GM10266 (cell line): ENCODE data around the gene LYZL1.

Experiments
- DNase-seq: peaks from one replicate; pipeline ENCODE4 v3.0.0; 2012; ENCODE audit errors: extremely low spot score
- TF ChIP-seq, protein P1 (sequence below): IDR thresholded peaks from 2 replicates; pipeline ENCODE4 v1.5.1; 2012; ENCODE audit warnings: mild to moderate bottlenecking, low read depth; ENCODE audit not compliant: control insufficient read depth, insufficient read depth; ENCODE audit errors: missing control alignments

The LYZL1 gene

GRCh38 chr10:29245476-29245875, 43.4 kb upstream of the LYZL1 start:
- TF ChIP-seq, protein P1, sequence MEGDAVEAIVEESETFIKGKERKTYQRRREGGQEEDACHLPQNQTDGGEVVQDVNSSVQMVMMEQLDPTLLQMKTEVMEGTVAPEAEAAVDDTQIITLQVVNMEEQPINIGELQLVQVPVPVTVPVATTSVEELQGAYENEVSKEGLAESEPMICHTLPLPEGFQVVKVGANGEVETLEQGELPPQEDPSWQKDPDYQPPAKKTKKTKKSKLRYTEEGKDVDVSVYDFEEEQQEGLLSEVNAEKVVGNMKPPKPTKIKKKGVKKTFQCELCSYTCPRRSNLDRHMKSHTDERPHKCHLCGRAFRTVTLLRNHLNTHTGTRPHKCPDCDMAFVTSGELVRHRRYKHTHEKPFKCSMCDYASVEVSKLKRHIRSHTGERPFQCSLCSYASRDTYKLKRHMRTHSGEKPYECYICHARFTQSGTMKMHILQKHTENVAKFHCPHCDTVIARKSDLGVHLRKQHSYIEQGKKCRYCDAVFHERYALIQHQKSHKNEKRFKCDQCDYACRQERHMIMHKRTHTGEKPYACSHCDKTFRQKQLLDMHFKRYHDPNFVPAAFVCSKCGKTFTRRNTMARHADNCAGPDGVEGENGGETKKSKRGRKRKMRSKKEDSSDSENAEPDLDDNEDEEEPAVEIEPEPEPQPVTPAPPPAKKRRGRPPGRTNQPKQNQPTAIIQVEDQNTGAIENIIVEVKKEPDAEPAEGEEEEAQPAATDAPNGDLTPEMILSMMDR = no peak
- DNase-seq = no peak

- TF ChIP-seq, protein P1 = no peak
- no peak for DNase-seq
These were observed 42.4 kb upstream of the LYZL1 start for GRCh38 chr10:29246449-29246848.

DNA sequence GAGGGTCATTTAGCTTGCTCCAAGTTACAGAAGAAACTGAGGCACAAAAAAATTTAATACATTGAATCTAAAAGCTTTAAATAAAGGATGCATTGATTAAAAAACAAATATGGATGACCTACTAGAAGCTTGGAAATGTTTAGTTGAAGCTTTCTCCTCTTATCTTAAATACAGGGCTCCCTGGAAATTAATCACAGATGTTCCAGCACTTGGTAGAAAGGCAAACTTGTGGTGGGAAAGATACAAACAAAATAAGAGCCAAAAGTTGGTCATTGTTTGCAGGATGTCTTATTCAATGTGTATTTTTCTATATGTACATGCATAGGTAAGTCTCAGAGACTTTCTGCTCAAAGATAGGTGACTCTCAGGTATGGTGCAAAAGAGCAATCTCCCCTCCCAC, 40.7 kb upstream of the LYZL1 start:
- DNase-seq = no peak
- TF ChIP-seq, protein P1 = no peak

DNA sequence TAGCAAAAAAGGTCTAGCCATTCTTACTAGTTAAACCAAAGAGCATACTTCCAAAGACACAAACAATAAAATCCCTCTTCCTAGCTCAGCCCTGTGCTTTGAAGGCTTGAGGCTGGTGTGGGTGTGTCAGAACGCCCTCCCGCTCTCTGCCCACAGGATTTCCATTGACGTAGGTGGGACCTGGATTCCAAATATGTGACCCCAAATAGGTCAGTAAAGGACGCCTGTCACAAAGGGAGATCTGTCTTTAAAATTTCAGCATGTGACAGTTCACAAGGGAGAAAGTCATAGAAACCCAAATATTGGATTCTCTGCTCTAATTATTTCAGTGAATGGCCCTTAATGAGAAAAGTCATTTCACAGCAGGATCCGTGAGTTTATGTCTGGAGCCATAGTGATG, 39.9 kb upstream of the LYZL1 start:
- TF ChIP-seq, protein P1 = no peak
- DNase-seq = no peak

- DNase-seq = no peak
- TF ChIP-seq, protein P1 = no peak
These were observed 38.8 kb upstream of the LYZL1 start for GRCh38 chr10:29250066-29250465.

DNA sequence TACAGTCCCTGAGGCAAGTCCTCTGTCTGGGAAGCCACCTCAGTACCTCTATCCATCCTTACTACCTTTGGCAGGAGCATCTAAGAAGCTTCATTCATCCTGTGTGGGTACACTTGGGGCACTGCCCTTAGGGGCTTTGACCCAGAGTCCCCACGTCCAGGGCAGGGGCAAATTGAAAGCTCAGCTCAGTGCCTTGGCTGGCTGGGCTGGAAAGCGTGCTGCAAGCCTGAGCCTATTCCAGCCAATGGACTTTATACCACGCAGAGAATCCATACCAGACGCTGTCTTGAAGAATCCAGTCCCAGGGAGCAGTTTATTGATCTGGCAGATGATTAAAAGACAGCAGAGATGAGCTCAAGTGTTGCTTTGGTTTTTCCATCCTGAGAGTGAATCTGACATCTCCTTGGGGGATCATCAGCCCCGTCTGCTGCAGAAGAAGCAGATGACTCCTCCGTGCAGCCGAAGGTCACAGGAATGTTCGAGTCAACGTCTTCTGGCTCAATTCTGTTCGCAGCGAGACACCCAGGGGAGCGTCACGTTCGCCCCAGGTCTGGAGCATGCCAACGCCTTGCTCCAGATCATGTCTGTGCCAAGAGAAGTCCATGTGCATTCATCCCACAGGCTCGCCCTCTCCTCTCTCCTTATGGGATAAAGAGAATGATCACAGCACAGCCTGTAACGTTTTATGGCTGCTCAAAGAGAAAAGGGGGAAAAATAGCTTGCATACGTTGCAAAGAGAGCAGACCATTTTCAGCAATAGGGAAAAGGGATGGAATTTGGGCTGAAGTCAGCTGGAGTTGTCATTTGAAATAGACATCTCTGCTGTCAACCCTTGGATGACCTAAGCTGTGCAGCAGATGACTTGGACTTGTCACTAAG, 35.8 kb upstream of the LYZL1 start:
- TF ChIP-seq, protein P1 = no peak
- DNase-seq = no peak

- TF ChIP-seq, protein P1 = no peak
- DNase-seq = no peak
These were observed 35.2 kb upstream of the LYZL1 start for GRCh38 chr10:29253690-29254029.
